HG02870 (cell line): ENCODE data around the gene TULP4.
"Not testable (repeated sequence)": the region's sequence is repeated elsewhere in the genome, so short reads cannot be mapped to it uniquely, and the experiment has no call there.

Experiments
- ATAC-seq: cut with Tn5 transposase; IDR thresholded peaks from one replicate; pipeline ENCODE4 v1.9.1; 2021; ENCODE audit warnings: mild to moderate bottlenecking, moderate library complexity; ENCODE audit not compliant: unreplicated experiment

Gene TULP4

DNA sequence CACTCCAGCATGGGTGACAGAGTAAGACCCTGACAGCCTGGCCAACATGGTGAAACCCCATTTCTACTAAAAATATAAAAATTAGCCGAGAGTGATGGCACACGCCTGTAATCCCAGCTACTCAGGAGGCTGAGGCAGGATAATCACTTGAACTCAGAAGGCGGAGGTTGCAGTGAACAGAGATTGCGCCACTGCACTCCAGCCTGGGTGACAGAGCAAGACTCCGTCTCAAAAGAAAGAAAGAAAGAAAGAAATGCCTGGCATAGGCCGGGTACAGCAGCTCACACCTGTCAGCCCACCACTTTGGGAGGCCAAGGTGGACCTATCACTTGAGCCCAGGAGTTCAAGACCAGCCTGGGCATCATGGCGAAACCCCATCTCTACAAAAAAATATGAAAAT is 208.7 kb downstream of the TULP4 start:
- ATAC-seq: not testable (repeated sequence)

GRCh38 chr6:158521759-158522158 is 209.5 kb downstream of the TULP4 start:
- no peak for ATAC-seq

DNA sequence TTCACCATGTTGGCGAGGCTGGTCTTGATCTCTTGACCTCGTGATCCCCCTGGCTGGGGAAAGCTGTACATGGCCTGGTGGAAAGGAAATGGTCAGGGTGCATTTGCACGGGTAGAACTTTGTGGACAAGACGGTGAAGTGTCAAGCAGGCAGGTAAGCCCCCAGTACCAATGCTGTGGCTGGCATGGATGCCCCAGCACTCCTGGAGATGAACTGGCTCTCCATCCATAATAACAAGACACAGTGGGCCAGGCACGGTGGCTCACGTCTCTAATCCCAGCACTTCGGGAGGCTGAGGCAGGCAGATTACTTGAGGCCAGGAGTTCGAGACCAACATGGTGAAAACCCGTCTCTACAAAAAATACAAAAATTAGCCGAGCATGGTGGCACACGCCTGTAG is 210.4 kb downstream of the TULP4 start:
- no peak for ATAC-seq

DNA sequence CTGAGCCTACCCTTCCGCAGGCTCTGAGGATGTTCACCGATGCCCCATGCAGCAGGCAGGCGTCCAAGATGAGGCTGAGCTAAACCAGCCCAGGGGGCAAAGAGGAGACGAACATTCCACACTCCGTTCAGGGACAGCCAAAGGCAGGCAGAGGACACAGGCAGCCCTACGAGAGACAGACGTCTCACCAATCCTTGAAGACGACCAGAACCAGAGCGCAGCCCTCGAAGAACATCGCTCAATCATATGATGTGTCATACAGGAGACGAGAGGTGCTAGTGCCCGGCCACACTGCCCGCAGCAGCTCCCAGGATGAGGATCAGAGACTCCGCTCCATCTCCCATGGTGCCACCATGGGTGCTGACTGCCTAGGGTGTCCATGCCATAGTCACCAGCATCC is 212.0 kb downstream of the TULP4 start:
- ATAC-seq: no peak

DNA sequence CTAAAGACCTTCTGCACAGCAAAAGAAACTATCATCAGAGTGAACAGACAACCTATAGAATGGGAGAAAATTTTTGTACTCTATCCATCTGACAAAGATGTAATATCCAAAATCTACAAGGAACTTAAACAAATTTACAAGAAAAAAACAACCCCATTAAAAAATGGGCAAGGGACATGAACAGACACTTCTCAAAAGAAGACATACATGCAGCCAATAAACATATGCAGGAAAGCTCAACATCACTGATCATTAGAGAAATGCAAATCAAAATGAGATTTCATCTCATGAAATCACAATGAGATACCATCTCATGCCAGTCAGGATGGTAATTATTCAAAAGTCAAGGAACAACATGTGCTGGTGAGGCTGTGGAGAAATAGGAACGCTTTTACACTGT is 215.6 kb downstream of the TULP4 start:
- ATAC-seq: not testable (repeated sequence)

DNA sequence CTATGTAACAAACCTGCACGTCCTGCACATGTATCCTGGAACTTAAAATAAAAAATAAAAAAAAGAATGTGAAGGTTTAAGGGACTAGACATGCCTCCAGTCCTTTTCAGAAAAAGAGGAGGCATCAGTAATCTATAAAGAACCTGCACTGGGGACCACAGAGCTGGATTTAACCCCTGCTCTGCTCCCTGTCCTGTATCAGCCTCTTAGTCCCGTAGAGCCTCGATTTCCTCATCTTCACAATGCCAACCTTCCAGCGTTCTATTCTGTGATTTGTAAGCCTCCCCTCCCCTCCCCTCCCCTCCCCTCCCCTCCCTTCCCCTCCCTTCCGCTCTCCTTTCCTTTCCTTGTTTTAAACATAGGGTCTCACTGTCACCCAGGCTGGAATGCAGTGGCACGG is 216.6 kb downstream of the TULP4 start:
- ATAC-seq: no peak

DNA sequence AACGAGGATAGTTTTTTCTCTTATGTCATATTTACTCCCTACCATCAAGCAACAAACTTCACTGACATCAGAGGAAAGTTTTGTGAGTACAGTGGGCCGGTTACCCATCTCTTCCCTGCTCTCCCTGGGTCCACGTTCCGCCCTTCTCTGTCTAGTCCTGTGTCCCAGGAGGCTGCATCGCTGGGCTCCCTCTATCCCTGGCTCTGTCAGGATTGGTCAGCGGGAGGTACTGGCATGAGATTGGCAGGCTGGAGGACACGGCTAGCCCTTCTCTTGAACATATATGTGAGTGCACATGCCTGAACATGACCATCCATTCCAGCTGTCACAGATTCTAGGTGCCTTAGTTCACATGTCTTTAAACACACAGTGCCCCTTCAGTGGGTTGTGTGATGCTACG is 217.4 kb downstream of the TULP4 start:
- ATAC-seq: no peak

DNA sequence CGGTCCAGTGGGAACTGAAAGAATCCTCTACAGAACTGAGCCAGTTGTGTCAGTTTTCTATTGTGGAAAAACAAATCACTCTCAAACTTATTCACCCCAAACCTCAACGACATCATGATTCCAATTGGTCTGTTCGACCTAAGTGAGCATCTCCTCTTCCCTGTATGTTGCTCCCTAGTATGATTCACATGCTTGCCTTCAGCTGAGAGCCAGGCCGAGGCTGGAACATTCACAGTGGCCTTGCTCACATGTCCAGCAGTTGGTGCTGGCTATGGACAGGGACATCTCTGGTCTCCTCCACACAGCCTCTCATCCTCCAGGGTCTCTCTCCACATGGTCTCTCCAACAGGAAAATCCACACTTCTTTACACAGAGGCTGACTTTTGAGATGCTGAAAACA is 219.3 kb downstream of the TULP4 start:
- ATAC-seq: no peak

DNA sequence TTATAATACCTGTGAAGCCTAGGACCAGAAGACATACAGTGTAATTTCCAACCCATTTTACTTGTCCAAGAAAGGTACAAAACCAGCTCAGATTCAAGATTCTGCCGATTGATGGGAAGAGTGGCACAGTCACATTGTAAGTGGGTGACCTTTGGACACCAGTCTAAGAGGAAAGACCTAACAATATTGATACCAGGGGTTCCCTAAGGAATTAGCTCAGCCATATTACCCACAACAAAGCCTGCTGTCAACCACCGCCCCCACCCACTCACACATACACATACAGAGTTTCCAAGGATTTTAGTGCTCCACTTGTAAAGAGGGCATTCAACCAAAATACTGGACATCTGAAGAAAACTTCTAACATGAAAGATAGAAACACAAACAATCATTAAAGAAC is 219.7 kb downstream of the TULP4 start:
- no peak for ATAC-seq

DNA sequence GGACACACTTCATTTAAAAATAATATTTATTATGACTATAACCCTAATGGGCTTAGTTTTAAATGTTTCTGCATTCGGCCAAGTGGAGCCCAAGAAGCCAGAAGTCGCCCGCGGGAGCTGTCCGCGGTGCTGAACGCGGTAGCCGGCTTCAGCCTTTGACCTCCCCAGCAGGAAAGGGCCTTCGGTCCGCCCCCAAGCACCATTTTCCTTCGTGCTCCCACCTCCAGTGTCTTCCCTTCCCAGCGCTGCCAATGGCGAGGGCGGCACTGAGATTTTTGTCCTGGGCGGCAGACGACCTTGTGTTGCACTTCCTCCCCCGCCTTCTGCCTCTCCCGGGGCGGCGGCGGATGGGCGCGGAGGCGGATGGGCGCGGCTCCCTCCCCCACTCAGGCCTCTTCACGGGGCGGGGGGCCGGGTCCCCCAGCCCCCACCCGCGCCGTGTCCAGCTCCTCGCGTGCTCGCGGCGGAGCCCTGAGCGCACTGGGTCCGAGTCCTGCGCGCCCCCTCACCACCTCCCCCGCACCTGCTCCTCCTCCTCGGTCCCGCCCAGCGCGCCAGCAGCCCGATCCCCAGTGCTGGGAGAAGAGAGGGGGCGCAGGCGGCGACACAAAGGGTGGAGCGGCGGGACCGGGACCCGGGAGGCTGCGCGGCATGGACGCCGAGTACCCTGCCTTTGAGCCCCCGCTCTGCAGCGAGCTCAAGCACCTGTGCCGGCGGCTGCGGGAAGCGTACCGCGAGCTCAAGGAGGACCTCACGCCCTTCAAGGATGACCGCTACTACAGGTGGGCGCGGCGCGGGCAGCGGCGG is 224.0 kb downstream of the TULP4 start:
- no peak for ATAC-seq

DNA sequence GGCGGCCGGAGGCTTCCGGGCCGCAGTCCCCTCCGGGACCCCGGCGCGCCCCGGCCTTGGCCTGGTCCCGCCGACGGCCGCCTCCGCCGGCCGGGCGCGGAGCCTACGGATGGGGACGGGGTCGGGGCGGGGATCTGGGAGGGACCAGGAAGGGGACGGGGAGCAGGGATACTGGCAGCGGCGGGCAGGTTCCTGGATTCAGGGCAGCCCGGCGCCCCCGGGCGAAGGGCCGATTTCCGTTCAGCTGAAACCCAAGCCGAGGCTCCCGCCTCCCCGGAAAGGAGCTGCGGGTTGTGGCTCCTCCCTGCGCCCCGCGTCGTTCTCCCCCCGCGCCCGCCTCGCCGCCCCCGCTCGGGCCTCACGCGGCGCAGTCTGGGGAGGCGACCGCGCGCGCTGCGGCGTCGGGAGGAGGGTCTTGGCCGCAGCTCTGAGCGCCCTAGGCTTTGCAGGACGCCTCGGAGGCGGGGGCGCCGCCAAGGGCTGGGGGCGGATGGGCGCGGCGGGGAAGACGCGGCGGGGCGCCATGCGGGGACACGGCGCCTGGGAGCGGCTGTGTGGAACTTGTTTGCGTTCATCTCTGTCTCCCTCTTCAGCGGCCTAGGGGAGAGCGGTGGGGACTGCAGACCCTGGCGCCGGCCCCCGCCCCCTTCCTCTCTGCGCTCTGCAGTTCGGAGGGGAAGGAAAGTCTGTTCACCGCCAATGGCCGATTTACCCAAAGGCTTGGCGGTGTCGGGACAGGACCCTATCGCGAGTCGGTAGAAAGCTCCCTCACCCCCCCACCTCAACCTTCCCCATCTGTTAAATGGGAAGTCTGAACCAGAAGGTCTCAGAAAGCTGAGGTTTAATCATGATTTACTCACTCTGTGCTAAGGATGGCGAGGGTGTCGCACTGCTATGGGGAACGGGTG is 224.9 kb downstream of the TULP4 start:
- no peak for ATAC-seq

DNA sequence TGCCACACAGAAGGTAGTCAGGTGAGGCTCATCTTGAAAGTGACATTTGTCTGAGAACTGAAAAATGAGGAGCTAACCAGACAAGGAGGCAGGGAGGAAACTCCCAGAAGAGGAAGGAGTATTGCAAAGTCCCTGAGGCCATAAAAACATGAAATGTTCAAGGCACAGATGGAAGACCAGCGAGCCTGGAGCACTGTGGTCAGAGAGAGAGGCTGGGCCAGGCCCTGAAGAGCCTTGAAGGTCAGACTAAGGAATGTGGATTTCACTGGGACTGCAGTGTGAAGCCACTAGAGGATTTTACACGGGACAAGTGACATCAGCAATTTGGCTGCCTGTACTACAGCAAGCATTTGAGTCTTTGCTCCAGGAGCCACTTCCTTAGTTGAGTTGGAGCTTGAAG is 226.5 kb downstream of the TULP4 start:
- ATAC-seq: no peak

GRCh38 chr6:158539413-158539812 is 227.1 kb downstream of the TULP4 start:
- no peak for ATAC-seq

GRCh38 chr6:158539881-158540280 is 227.6 kb downstream of the TULP4 start:
- no peak for ATAC-seq

DNA sequence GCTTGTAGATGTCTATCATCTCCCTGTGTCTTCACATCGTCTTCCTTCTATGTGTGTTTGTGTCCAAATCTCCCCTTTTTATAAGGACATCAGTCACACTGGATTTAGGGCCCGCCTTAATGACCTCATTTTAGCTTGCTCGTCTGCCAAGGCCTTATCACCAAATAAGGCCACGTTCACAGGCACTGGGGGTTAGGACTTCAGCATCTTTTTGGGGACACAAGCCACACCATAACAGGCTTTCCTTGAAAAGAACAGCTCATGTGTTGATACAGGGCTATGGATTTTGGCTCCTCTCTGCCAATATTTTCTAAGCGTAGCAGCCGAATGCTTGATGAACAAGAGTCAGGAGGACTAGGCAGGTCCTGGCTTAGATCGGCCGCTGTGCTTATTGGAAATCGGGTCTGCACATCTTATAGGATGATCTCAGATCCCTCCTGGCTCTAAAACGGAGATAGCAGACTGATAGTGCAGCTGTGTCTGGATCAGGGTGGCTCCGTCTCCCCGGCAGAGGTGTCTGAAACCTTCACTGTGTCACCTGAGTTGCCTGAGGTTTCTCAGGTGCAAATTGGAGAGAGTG is 231.4 kb downstream of the TULP4 start:
- ATAC-seq: no peak

- ATAC-seq: no peak
These were observed 232.2 kb downstream of the TULP4 start for GRCh38 chr6:158544428-158544827.

DNA sequence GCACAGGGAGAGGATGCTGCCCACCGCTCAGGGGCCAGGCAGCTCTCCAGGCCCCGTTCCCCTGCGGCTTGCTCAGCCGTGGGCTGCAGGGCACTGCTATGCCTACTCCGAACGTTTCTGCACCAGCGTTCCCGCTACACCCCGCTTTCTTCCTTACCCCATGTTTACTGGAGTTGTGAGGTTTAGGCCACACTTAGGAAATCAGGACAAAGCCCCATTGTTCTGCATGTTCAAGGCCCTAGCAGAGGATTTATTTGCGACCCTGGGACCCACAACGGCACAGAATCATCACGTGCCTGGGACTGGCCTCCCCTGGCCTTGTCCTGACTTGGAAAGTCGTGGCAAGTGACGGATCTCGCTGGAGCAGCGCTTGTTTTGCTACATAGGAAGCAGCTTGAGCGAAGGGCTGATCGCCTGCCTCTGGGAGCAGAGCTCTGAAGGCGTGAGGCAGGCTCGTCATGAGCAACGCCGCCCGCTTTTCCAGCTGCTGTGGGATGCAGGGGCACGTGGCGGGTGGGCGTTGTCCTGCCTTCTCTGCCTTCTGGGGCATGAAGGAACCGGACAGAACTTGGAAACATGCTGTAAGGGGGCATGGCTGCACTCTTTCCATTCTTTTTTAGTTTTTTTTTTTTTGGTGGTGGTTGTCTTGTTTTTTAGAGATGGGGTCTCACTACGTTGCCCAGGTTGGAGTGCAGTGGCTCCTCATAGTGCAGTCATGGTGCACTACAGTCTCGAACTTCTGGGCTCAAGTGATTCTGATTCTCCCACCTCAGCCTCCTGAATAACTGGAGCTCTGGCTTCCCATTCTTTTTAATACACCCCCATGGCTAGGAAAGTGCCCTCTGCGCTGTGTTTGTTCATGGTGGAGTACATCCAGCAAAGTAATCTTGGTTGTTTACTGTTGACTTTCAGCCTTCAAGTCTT is 233.0 kb downstream of the TULP4 start:
- ATAC-seq: no peak

DNA sequence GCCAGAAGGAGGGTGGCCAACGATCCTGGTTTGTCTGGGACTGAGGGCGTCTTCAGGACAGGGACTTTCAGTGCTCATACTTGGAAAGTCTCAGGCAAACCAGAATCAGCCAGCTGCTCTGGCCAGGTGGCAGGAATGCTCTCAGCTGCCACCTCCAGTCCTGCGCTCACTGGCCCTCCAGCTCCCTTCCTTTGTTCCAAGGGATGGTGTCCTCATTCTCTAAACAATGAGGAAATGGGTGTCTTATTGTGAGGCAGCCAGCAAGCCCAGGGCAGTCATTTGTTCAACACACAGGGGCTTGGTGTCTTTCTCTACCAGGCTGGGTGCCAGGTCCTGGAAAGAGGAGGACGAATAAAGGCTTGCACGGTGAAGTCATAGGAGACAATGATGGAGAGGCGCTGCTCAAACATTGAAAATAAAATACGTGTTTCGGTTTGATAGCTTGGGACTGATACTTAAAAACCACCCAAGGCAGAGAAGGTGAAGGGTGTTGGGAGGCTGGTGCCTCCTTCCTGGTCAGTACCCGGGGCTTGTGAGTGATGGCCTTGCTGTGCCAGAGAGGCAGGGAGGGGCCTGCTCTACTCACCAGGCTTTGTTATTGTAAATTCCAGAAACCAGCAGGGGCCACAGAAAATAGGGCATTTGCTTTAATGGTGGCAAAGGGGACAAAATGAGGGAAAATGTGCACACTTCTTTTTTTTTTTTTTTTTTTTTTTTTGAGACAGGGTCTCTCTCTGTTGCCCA is 236.3 kb downstream of the TULP4 start:
- ATAC-seq: no peak

- ATAC-seq: peak; percentile 77
These were observed 240.0 kb downstream of the TULP4 start for GRCh38 chr6:158552055-158552795.
